Effector CD4-positive, alpha-beta T cell (primary cell): ENCODE data around the gene C16orf87.

Experiments
- DNase-seq: peaks from one replicate; pipeline ENCODE4 v3.0.0-alpha.2; 2020

The C16orf87 gene

DNA sequence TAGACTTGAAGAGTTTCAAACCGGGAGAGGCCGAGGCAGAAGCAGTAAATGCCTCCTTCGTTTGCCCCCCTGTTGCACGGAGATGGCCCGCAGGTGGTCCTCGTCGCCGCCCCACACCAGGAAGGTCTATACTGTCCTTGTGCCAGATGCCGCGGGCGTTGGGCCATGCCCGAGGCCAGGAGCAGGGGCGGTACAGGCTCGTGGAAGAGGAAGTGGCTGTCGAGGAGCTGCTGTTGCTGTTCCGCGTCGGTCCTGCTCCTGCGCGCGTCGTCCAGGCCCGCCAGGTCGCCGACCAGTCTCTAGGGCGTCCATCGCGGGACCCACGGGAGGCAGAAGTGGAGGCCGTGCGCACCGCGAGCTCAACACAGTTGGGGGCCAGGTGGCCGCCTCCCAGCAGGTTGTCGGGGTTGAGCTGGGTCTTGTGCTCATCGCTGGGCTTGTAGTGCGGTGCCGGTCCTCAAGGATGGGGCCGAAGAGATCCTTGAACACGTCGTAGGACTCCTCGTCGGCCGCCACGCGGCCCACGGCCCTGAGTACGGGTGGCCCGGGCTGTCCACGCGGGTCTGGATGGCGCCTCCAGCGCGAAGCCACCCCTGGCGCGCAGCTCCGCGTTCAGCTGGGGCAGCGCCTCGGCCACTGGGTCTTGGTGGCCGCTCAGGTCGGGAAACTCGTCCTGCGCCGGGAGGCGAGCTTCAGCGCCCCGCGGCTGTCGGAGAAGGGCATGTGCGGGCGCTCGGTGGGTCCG, 13.1 kb upstream of the C16orf87 start:
- DNase-seq = no peak

GRCh38 chr16:46842192-46842895, 11.4 kb upstream of the C16orf87 start:
- no peak for DNase-seq

DNA sequence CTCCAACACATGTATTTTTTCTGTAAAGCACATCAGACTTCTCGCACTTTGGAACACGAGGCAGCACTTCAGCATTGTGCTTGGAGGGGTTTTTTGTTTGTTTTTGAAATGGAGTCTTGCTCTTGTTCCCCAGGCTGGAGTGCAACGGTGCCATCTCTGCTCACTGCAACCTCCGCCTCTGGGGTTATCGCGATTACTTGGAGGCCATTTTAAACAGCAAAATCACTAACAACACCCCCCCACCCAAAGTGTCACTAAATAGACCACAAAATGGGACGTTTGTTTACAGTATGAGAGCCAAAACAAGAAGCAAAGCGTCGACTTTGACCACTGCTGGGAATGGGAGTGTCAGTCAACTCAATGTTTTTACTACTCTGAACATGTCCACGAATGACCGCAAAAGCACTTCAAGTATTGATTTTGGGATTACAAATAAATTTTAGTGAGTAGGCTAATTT, 9.0 kb upstream of the C16orf87 start:
- no peak for DNase-seq

- no peak for DNase-seq
Observed at GRCh38 chr16:46836534-46837530, 5.9 kb upstream of the C16orf87 start.

DNA sequence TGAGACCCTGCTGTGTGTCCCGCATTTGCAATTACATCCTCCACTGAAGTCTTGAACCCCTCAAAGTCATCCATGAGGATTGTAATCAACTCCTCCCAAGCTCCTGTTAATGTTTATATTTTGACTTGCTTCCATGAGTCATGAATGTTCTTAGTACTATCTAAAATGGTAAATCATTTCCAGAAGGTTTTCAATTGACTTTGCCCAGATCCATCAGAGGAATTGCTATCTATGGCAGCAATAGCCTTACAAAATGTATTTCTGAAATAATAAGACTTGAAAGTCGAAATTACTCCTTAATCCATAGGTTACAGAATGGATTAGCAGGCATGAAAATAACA, 2.5 kb upstream of the C16orf87 start:
- no peak for DNase-seq

- DNase-seq = no peak
Observed at GRCh38 chr16:46832757-46833459, 1.9 kb upstream of the C16orf87 start.

DNA sequence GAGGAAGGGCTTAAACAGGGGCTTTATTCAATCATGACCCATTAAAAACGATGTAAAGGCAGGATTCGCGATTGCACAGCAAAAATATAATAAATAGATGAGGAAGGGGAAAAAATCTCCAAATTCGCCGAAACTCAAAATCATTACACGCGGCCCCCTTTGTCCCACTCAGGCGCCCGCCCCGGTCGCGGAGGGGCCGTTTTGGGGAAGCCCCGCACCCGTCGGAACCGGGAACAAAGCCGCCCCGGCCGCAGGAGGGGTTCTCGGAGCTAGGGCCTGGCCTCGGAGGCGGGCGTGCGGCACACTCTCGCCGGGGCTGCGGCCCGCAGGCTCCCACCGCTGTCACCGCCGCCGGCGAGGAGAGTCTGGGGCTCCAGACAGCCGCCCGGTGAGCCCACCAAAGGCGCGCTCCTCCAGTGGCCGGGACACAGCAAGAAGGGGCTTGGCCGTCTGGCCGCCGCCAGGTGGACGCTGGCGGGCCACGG, 521 bp downstream of the C16orf87 start:
- peak; percentile 30 for DNase-seq

- DNase-seq = no peak
Observed at GRCh38 chr16:46828943-46829342, 2.0 kb downstream of the C16orf87 start.

GRCh38 chr16:46828292-46828691, 2.7 kb downstream of the C16orf87 start:
- no peak for DNase-seq

DNA sequence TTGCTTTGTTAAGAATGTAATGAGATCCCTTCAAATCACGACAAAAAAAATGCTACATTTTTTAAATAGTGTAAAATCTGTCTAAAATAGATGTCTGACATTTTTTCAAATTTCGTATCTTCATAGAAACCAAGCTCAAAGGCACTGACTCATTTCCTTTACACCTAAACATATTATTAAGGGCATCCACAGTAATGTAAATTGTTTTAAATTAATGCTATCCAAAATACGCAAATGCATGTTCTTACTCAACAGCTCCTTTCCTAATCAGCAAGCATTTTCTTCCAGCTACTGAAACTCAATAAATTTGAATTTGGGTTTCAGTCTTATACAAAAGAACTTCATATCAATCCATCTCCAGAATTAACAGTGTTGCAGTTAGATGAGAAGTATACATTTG, 4.3 kb downstream of the C16orf87 start:
- no peak for DNase-seq

- DNase-seq = no peak
Observed at GRCh38 chr16:46822270-46822669, 8.7 kb downstream of the C16orf87 start.

DNA sequence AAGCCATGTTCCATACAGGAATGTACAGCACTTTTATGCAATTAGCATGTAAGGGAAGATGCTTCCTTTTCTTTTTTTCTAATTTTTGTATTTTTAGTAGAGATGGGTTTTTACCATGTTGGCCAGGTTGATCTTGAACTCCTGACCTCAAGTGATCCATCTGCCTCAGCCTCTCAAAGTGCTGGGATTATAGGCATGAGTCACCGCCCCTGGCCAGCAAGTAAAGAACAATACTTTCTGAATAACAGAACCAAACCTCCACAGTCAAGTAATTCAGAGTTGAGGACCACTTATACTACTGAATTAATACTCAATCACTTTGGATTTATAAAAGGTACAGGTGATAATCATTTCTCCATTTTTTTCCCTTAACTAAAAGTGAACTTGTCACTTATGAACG, 13.0 kb downstream of the C16orf87 start:
- DNase-seq = no peak

- no peak for DNase-seq
Observed at GRCh38 chr16:46814790-46815189, 16.2 kb downstream of the C16orf87 start.

DNA sequence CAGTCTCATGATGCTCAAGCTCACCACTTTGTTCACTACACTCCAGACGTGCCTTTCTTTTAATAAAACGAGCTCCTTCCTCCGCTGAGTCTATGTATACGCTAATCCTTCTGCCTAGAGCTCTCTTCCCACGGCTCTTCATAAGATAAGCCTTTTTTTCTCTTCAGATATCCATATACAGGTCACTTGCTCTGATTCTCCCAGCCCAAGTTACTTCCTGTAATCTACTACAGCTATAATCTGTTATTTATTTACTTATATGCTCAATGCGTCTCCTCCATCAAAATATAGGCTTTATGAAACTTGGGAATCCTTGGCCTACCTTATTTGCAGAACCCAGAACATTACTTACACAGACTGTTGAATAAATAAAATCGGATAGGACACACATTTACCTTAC, 17.4 kb downstream of the C16orf87 start:
- DNase-seq = no peak

DNA sequence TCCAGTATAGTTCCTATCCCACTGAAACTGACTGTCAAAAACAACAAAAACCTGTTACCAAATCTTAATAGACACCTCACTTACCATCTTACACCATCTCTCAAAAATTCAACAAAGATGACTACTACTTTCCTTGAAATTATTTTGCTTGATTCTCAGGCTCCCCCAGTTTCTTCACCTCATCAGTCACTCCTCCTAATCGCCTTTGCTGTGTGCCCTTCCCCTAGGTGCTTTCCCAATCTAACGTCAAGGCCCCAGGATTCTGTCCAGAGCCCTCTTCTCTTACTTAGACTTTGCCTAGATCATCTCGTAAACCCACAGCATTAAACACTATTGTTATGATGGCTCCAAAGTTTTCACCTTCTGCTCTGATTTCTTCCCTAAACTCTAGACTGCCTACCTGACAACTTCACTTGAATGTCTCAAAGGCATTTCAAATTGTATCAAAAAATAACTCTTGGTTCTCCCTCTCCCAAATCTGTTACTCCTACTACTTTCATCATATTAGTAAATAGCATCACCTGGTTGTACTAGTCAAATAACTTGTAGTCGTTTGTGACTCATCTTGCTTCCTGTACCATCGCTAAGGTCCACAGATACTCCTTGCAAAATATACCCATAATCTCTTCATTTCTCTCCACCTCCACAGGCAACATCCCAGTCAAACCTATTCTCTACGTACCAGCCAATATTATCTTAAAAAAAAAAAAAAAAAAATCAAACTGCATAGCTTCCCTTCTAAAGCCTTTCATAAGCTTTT, 18.0 kb downstream of the C16orf87 start:
- DNase-seq = no peak

GRCh38 chr16:46811682-46812081, 19.3 kb downstream of the C16orf87 start:
- no peak for DNase-seq

- DNase-seq = no peak
Observed at GRCh38 chr16:46808997-46809396, 22.0 kb downstream of the C16orf87 start.

GRCh38 chr16:46807336-46807735, 23.6 kb downstream of the C16orf87 start:
- DNase-seq = no peak

- DNase-seq = no peak
Observed at GRCh38 chr16:46803373-46803772, 27.6 kb downstream of the C16orf87 start.

DNA sequence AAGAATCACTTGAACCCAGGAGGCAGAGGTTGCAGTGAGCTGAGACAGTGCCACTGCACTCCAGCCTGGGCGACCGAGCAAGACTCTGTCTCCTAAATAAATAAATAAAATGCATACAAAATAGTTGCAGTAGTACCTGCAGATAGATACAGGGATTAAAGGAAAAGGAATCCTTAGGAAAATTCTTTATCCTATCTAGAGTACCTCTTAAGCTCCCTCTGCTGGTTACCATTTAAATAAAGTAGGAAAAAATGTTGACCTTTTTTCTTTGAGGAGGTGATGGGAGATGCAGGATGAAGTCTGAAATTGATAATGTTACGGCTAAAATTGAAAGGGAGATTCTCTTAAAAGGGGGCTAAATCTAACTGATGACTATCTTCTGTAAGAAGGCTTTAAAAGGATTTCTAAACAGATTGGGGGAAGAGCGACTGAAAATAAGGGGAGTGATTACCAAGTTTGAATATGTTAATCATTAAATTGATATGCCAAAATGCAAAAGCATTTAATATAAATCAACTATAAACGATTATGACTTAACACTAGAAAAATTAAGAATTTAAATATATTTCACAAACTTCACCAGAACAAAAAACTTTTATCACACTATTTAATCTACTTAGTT, 29.4 kb downstream of the C16orf87 start:
- no peak for DNase-seq

DNA sequence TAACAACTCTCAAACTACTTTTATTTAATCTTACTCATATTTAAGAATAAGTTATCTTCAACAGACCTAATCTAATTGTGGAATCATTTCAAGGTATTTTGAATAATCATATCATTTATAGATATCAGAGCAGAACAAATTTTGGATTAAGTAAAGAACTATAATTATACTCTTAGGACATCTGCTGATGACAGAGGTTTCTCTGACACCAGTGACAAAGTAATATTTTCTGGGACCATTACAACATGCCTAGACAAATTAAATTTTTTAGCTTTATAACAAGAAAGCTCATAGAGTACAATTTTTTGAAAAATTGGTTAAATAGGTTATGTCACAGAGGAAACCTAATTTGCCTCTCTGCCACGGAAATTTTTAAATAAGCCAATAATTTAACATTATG, 30.5 kb downstream of the C16orf87 start:
- no peak for DNase-seq
